Stimulated activated CD8-positive, alpha-beta memory T cell treated with anti-CD3 and anti-CD28 coated beads, Interleukin-7, amount 100 ng/mL, for 48 hours (primary cell): ENCODE data around the gene AMOTL2.

ENCODE experiments used
- DNase-seq, 2 donors: peaks; one replicate each; pipeline ENCODE4 v3.0.0-alpha.2; 2020; ENCODE audit warnings: low read depth in 1 of 2; ENCODE audit errors: extremely low read depth in 1 of 2

Gene AMOTL2

GRCh38 chr3:134380249-134380648 is 6.0 kb upstream of the AMOTL2 start:
- DNase-seq = no peak

GRCh38 chr3:134378818-134379217 is 4.6 kb upstream of the AMOTL2 start:
- DNase-seq = no peak

GRCh38 chr3:134378384-134378783 is 4.1 kb upstream of the AMOTL2 start:
- no peak for DNase-seq

- no peak for DNase-seq
Measured at GRCh38 chr3:134377896-134378295, 3.6 kb upstream of the AMOTL2 start.

GRCh38 chr3:134376786-134377426 is 2.7 kb upstream of the AMOTL2 start:
- no peak for DNase-seq

GRCh38 chr3:134376385-134376765 is 2.1 kb upstream of the AMOTL2 start:
- DNase-seq = no peak

- DNase-seq = no peak
Measured at GRCh38 chr3:134375582-134376384, 1.5 kb upstream of the AMOTL2 start.

GRCh38 chr3:134374791-134375581 is 739 bp upstream of the AMOTL2 start:
- no peak for DNase-seq

- no peak for DNase-seq
Measured at GRCh38 chr3:134373271-134374104, 759 bp downstream of the AMOTL2 start.

- DNase-seq = no peak
Measured at GRCh38 chr3:134372396-134373270, 1.6 kb downstream of the AMOTL2 start.

- DNase-seq = no peak
Measured at GRCh38 chr3:134371542-134372324, 2.5 kb downstream of the AMOTL2 start.

GRCh38 chr3:134370611-134371531 is 3.4 kb downstream of the AMOTL2 start:
- no peak for DNase-seq

- no peak for DNase-seq
Measured at GRCh38 chr3:134369861-134370596, 4.2 kb downstream of the AMOTL2 start.

- DNase-seq = no peak
Measured at GRCh38 chr3:134369231-134369741, 5.0 kb downstream of the AMOTL2 start.

GRCh38 chr3:134368751-134369105 is 5.5 kb downstream of the AMOTL2 start:
- DNase-seq = no peak

GRCh38 chr3:134367869-134368750 is 6.1 kb downstream of the AMOTL2 start:
- DNase-seq = no peak
